GM23338 (cell line): ENCODE measurements around the gene ANXA7. TPM values are rescaled to one million over a fixed set of nuclear protein-coding genes. Genes with fewer than 3 reads are reported as not detected.

ENCODE experiments used
- ATAC-seq: fragments of 200-7000 bp; cut with Tn5 transposase; 3 replicates; pipeline ENCODE4 v1.9.1; 2020
- DNase-seq: peaks from one replicate; pipeline ENCODE4 v3.0.0-alpha.2; 2015; ENCODE audit warnings: low spot score
- H2AFZ ChIP-seq: fragments of 200-600 bp; sonication (generic); 2 replicates; pipeline ENCODE4 v1.8.0; 2016; ENCODE audit warnings: antibody characterized with exemption, mild to moderate bottlenecking, moderate library complexity
- H3F3A ChIP-seq: fragments of 200-600 bp; sonication (generic); replicated peaks from 2 replicates; pipeline ENCODE4 v1.8.0; 2017; ENCODE audit warnings: antibody characterized with exemption, mixed run types, low read depth
- H3K27ac ChIP-seq: fragments of 200-600 bp; sonication (generic); 2 replicates; pipeline ENCODE4 v1.6.1; 2016; ENCODE audit warnings: low read depth
- H3K27me3 ChIP-seq: fragments of 200-600 bp; sonication (generic); 2 replicates; pipeline ENCODE4 v1.8.0; 2016; ENCODE audit warnings: mild to moderate bottlenecking, mixed run types, moderate library complexity; ENCODE audit not compliant: insufficient read depth
- H3K36me3 ChIP-seq: fragments of 200-600 bp; sonication (generic); 2 replicates; pipeline ENCODE4 v1.8.0; 2016; ENCODE audit warnings: mild to moderate bottlenecking; ENCODE audit not compliant: insufficient read depth
- H3K4me1 ChIP-seq: fragments of 200-600 bp; sonication (generic); 2 replicates; pipeline ENCODE4 v1.8.0; 2016; ENCODE audit warnings: mild to moderate bottlenecking, moderate library complexity; ENCODE audit not compliant: insufficient read depth
- H3K4me2 ChIP-seq: fragments of 200-600 bp; sonication (generic); 2 replicates; pipeline ENCODE4 v1.7.1; 2017; ENCODE audit warnings: mixed run types
- H3K4me3 ChIP-seq: fragments of 200-600 bp; sonication (generic); 2 replicates; pipeline ENCODE4 v1.6.1; 2016; ENCODE audit warnings: mixed run types
- H3K79me2 ChIP-seq: fragments of 200-600 bp; sonication (generic); replicated peaks from 2 replicates; pipeline ENCODE4 v1.8.0; 2017; ENCODE audit warnings: mild to moderate bottlenecking; ENCODE audit not compliant: insufficient read depth
- H3K9me2 ChIP-seq: fragments of 200-600 bp; sonication (generic); 2 replicates; pipeline ENCODE4 v1.8.0; 2017; ENCODE audit not compliant: insufficient read depth
- H4K20me1 ChIP-seq: fragments of 200-600 bp; sonication (generic); replicated peaks from 2 replicates; pipeline ENCODE4 v1.8.0; 2017; ENCODE audit warnings: mild to moderate bottlenecking; ENCODE audit not compliant: insufficient read depth
- H3K27ac Mint-ChIP-seq: 2 replicates; pipeline ENCODE4 v1.8.0; 2020; ENCODE audit warnings: inconsistent platforms, mild to moderate bottlenecking, moderate library complexity, mixed read lengths
- H3K27me3 Mint-ChIP-seq: 3 replicates; pipeline ENCODE4 v1.8.0; 2022; ENCODE audit warnings: low read depth, mild to moderate bottlenecking, moderate library complexity, mixed read lengths, inconsistent platforms; ENCODE audit not compliant: insufficient read depth, poor library complexity
- H3K36me3 Mint-ChIP-seq: 3 replicates; pipeline ENCODE4 v1.8.0; 2021; ENCODE audit warnings: low read depth, mild to moderate bottlenecking, inconsistent platforms, moderate library complexity, mixed read lengths
- H3K4me1 Mint-ChIP-seq: 3 replicates; pipeline ENCODE4 v1.8.0; 2020; ENCODE audit warnings: mild to moderate bottlenecking, inconsistent platforms, mixed read lengths
- H3K4me3 Mint-ChIP-seq: 3 replicates; pipeline ENCODE4 v1.8.0; 2021; ENCODE audit warnings: moderate library complexity, mild to moderate bottlenecking, inconsistent platforms, mixed read lengths
- H3K9me3 Mint-ChIP-seq: 3 replicates; pipeline ENCODE4 v1.8.0; 2020; ENCODE audit warnings: moderate library complexity, mild to moderate bottlenecking, inconsistent platforms, mixed read lengths
- EZH2phosphoT487 ChIP-seq: fragments of 200-600 bp; sonication (generic); IDR thresholded peaks from one replicate; pipeline ENCODE4 v1.8.1; 2018; ENCODE audit warnings: antibody characterized with exemption; ENCODE audit not compliant: unreplicated experiment
- JUNB ChIP-seq: IDR thresholded peaks from one replicate; pipeline ENCODE4 v1.6.1; 2016; ENCODE audit warnings: antibody characterized with exemption; ENCODE audit not compliant: unreplicated experiment
- NANOG ChIP-seq: IDR thresholded peaks from 2 replicates; pipeline ENCODE4 v1.6.1; 2016; ENCODE audit warnings: antibody characterized with exemption, borderline replicate concordance
- POLR2AphosphoS5 ChIP-seq: IDR thresholded peaks from 2 replicates; pipeline ENCODE4 v1.6.1; 2016; ENCODE audit warnings: antibody characterized with exemption, low read depth
- STAT1 ChIP-seq: IDR thresholded peaks from one replicate; pipeline ENCODE4 v1.6.1; 2016; ENCODE audit warnings: antibody characterized with exemption; ENCODE audit not compliant: unreplicated experiment
- ZNF331 ChIP-seq: fragments of 250-450 bp; sonication (Bioruptor Pico); IDR thresholded peaks from 2 replicates; pipeline ENCODE4 v1.5.0; 2020; ENCODE audit warnings: low read depth, mild to moderate bottlenecking, moderate library complexity
- polyA plus RNA-seq: library from polyadenylated mRNA; unstranded; fragments of >200 nt; fragmentation: Nextera tagmentation; extraction: Ambion mirVana; gene quantifications from 2 replicates; pipeline ENCODE4 v1.2.1, GENCODE V29; 2016
- total RNA-seq: library from RNA; depleted of rRNA; stranded (reverse); fragments of >200 nt; shearing (Covaris generic); gene quantifications from 2 replicates; pipeline ENCODE4 v1.2.3, GENCODE V29; 2014
- TF ChIP-seq, protein P1 (sequence below): IDR thresholded peaks from 2 replicates; pipeline ENCODE4 v1.6.1; 2016; ENCODE audit warnings: antibody characterized with exemption
- TF ChIP-seq, protein P2 (sequence below): IDR thresholded peaks from one replicate; pipeline ENCODE4 v1.6.1; 2018; ENCODE audit warnings: antibody characterized with exemption; ENCODE audit not compliant: unreplicated experiment
- TF ChIP-seq, protein P3 (sequence below): fragments of 250-450 bp; sonication (Bioruptor Pico); IDR thresholded peaks from 2 replicates; pipeline ENCODE4 v1.5.0; 2020; ENCODE audit warnings: mild to moderate bottlenecking, moderate library complexity

The ANXA7 gene
- total and polyA plus RNA-seq, 2 experiments from 2014 or later = 63.7 to 80.1 TPM

DNA sequence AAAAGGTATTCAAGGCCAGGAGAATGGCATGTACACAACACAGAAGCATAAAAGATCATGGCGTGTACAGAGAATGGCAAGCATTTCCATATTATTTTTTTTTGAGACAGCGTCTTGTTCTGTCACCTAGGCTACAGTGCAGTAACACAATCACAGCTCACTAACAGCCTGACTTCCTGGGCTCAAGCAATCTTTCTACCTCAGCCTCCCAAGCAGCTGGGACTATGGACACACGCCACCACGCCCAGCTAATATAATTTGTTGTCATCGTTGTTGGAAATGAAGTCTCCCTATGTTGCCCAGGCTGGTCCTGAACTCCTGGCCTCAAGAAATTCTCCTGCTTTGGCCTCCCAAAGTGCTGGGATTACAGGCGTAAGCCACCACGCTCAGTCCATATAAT, 27.3 kb downstream of the ANXA7 start (continued):
- TF ChIP-seq NANOG = no peak
- no peak for TF ChIP-seq ZNF331 (CRISPR knock-in tag)
- no peak for TF ChIP-seq STAT1

DNA sequence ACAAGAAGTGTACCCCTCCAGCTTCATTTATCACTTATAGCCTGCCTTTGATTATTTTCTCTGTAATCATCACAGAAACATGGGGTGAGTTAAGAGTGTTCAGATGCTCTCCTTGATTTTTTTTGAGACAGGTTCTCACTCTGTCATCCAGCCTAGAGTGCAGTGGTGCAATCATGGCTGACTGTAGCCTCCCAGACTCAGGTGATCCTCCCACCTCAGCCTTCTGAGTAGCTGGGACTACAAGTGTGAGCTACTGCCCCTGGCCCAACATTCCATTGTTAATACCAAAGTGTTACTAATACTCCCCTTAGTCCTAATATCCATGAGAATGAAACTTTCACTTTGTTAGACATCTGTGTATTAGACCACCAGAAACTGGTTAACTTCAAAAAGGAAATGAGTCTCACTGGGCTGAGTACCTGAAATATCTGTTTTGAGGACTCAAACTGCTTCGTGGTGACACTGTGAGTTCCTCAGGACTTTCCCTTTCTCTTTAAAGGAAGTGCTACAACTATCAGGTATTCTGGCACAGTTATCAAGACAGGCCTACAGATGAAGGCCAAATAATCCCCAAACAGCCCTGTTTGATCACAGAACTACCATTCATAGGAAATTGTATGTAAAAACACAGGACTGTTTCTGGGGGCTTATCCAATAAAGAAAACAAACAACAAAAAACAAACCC, 34.7 kb downstream of the ANXA7 start:
- no peak overlapping the region for H3K4me3 ChIP-seq
- DNase-seq (no peak), ATAC-seq (no peak)
- H3K36me3 Mint-ChIP-seq = peaks cover 48% of the 10 kb centered on the region
- H3K27me3 Mint-ChIP-seq = no peaks in the 10 kb centered on the region
- no peaks in the 10 kb centered on the region for H3K9me2 ChIP-seq
- H3F3A ChIP-seq = no peaks in the 10 kb centered on the region
- H3K4me1 ChIP-seq = no peaks in the 10 kb centered on the region
- H3K9me3 Mint-ChIP-seq = no peaks in the 10 kb centered on the region
- H3K27ac ChIP-seq = no peak overlapping the region
- TF ChIP-seq JUNB (no peak), EZH2phosphoT487 (no peak), POLR2AphosphoS5 (no peak)
- TF ChIP-seq, protein P1, sequence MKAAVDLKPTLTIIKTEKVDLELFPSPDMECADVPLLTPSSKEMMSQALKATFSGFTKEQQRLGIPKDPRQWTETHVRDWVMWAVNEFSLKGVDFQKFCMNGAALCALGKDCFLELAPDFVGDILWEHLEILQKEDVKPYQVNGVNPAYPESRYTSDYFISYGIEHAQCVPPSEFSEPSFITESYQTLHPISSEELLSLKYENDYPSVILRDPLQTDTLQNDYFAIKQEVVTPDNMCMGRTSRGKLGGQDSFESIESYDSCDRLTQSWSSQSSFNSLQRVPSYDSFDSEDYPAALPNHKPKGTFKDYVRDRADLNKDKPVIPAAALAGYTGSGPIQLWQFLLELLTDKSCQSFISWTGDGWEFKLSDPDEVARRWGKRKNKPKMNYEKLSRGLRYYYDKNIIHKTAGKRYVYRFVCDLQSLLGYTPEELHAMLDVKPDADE = no peak
- TF ChIP-seq, protein P2, sequence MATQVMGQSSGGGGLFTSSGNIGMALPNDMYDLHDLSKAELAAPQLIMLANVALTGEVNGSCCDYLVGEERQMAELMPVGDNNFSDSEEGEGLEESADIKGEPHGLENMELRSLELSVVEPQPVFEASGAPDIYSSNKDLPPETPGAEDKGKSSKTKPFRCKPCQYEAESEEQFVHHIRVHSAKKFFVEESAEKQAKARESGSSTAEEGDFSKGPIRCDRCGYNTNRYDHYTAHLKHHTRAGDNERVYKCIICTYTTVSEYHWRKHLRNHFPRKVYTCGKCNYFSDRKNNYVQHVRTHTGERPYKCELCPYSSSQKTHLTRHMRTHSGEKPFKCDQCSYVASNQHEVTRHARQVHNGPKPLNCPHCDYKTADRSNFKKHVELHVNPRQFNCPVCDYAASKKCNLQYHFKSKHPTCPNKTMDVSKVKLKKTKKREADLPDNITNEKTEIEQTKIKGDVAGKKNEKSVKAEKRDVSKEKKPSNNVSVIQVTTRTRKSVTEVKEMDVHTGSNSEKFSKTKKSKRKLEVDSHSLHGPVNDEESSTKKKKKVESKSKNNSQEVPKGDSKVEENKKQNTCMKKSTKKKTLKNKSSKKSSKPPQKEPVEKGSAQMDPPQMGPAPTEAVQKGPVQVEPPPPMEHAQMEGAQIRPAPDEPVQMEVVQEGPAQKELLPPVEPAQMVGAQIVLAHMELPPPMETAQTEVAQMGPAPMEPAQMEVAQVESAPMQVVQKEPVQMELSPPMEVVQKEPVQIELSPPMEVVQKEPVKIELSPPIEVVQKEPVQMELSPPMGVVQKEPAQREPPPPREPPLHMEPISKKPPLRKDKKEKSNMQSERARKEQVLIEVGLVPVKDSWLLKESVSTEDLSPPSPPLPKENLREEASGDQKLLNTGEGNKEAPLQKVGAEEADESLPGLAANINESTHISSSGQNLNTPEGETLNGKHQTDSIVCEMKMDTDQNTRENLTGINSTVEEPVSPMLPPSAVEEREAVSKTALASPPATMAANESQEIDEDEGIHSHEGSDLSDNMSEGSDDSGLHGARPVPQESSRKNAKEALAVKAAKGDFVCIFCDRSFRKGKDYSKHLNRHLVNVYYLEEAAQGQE = no peak
- TF ChIP-seq, protein P3, sequence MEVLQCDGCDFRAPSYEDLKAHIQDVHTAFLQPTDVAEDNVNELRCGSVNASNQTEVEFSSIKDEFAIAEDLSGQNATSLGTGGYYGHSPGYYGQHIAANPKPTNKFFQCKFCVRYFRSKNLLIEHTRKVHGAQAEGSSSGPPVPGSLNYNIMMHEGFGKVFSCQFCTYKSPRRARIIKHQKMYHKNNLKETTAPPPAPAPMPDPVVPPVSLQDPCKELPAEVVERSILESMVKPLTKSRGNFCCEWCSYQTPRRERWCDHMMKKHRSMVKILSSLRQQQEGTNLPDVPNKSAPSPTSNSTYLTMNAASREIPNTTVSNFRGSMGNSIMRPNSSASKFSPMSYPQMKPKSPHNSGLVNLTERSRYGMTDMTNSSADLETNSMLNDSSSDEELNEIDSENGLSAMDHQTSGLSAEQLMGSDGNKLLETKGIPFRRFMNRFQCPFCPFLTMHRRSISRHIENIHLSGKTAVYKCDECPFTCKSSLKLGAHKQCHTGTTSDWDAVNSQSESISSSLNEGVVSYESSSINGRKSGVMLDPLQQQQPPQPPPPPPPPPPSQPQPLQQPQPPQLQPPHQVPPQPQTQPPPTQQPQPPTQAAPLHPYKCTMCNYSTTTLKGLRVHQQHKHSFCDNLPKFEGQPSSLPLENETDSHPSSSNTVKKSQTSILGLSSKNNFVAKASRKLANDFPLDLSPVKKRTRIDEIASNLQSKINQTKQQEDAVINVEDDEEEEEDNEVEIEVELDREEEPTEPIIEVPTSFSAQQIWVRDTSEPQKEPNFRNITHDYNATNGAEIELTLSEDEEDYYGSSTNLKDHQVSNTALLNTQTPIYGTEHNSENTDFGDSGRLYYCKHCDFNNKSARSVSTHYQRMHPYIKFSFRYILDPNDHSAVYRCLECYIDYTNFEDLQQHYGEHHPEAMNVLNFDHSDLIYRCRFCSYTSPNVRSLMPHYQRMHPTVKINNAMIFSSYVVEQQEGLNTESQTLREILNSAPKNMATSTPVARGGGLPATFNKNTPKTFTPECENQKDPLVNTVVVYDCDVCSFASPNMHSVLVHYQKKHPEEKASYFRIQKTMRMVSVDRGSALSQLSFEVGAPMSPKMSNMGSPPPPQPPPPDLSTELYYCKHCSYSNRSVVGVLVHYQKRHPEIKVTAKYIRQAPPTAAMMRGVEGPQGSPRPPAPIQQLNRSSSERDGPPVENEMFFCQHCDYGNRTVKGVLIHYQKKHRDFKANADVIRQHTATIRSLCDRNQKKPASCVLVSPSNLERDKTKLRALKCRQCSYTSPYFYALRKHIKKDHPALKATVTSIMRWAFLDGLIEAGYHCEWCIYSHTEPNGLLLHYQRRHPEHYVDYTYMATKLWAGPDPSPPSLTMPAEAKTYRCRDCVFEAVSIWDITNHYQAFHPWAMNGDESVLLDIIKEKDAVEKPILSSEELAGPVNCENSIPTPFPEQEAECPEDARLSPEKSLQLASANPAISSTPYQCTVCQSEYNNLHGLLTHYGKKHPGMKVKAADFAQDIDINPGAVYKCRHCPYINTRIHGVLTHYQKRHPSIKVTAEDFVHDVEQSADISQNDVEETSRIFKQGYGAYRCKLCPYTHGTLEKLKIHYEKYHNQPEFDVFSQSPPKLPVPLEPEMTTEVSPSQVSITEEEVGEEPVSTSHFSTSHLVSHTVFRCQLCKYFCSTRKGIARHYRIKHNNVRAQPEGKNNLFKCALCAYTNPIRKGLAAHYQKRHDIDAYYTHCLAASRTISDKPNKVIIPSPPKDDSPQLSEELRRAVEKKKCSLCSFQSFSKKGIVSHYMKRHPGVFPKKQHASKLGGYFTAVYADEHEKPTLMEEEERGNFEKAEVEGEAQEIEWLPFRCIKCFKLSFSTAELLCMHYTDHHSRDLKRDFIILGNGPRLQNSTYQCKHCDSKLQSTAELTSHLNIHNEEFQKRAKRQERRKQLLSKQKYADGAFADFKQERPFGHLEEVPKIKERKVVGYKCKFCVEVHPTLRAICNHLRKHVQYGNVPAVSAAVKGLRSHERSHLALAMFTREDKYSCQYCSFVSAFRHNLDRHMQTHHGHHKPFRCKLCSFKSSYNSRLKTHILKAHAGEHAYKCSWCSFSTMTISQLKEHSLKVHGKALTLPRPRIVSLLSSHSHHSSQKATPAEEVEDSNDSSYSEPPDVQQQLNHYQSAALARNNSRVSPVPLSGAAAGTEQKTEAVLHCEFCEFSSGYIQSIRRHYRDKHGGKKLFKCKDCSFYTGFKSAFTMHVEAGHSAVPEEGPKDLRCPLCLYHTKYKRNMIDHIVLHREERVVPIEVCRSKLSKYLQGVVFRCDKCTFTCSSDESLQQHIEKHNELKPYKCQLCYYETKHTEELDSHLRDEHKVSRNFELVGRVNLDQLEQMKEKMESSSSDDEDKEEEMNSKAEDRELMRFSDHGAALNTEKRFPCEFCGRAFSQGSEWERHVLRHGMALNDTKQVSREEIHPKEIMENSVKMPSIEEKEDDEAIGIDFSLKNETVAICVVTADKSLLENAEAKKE = no peak
- no peak overlapping the region for H3K27ac Mint-ChIP-seq
- H2AFZ ChIP-seq = no peak overlapping the region
- no peaks in the 10 kb centered on the region for H3K79me2 ChIP-seq
- H3K27me3 ChIP-seq = no peaks in the 10 kb centered on the region
- peaks cover 18% of the 10 kb centered on the region for H3K36me3 ChIP-seq
- no peak overlapping the region for H3K4me3 Mint-ChIP-seq
- H4K20me1 ChIP-seq = no peaks in the 10 kb centered on the region
- H3K4me1 Mint-ChIP-seq = no peaks in the 10 kb centered on the region
- no peak overlapping the region for H3K4me2 ChIP-seq
